Measurements from ENCODE around the gene ARHGAP24. TPM values are rescaled to one million over a fixed set of nuclear protein-coding genes. Genes with fewer than 3 reads are reported as not detected.

The ARHGAP24 gene
- total and polyA plus RNA-seq, 2 donors from 2014 or later, result 78.1 to 94.7 TPM

DNA sequence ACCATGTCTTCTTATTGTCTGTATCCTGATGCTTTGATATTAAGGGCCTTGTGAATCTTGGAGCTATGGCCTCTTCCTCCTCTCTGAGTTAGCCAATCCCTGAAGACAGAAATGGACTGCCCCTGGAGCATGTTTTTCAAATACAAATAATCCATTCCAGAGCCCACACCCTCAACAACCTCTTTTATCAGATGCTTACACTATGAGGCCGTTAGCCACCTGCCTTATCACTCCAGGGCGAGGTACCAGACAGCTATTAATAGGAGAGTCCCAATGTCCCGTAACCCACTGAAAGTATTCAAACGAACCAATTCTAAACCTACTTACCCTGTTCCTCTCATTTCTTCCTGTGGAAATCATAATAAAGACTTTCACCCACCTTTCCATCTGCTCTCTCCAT is 165.0 kb downstream of the ARHGAP24 start:
- no peaks in the 10 kb centered on the region for H3K4me1 ChIP-seq (ENCODE audit: control insufficient read depth in 2 of 3, insufficient read depth in 2 of 3, low read depth in 1 of 3, low read length in 3 of 3)

DNA sequence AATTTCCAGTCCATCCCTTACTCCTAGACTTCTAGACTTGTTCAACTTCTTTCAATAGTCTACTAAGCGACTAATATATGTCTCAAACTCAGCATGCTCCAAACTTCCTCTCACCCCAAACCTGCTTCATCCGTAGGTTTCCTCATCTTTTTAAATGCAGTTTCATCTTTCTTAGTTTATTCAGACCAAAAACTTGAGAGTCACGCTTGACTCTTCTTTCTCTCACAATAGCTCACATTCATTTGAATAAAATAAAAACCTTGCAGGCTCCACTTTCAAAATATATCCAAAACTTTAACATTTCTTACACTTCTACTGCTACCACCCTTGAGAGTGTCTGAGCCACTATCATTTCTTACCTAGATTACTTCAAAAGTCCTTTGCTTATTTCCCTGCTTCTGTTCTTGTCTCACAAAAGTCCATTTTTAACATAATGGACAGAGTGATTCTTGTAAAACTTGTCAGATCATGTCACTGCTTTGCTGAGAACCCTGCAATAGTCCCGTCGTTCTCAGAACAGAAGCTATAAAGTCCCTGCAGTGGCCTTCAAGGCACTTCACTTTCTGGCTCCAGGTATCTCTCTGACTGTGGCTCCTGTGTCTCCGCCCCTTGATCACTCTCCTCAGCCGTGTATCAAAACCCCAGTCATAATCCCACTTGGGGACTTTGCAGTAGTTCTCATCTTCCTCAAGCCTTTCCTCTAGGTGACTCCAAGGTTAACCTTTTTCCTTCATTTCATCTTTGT is 167.6 kb downstream of the ARHGAP24 start:
- Histone ChIP-seq H3K9me3 (ENCODE audit: control insufficient read depth in 2 of 3, insufficient read depth in 1 of 3, low read length in 3 of 3) (no peaks in the 10 kb centered on the region), H3K4me3 (ENCODE audit: low read length in 3 of 3) (no peak overlapping the region), H3K27me3 (ENCODE audit: control insufficient read depth, insufficient read depth, low read length) (no peaks in the 10 kb centered on the region), H3K9ac (ENCODE audit: low read length in 3 of 3) (no peak overlapping the region), H3K27ac (ENCODE audit: low read depth in 2 of 2, low read length in 2 of 2) (no peak overlapping the region), H3K36me3 (ENCODE audit: control insufficient read depth in 2 of 3, insufficient read depth in 3 of 3, low read length in 3 of 3) (no peaks in the 10 kb centered on the region), H3K4me1 (ENCODE audit: control insufficient read depth in 2 of 3, insufficient read depth in 2 of 3, low read depth in 1 of 3, low read length in 3 of 3) (no peaks in the 10 kb centered on the region)
- TF ChIP-seq, protein P1, sequence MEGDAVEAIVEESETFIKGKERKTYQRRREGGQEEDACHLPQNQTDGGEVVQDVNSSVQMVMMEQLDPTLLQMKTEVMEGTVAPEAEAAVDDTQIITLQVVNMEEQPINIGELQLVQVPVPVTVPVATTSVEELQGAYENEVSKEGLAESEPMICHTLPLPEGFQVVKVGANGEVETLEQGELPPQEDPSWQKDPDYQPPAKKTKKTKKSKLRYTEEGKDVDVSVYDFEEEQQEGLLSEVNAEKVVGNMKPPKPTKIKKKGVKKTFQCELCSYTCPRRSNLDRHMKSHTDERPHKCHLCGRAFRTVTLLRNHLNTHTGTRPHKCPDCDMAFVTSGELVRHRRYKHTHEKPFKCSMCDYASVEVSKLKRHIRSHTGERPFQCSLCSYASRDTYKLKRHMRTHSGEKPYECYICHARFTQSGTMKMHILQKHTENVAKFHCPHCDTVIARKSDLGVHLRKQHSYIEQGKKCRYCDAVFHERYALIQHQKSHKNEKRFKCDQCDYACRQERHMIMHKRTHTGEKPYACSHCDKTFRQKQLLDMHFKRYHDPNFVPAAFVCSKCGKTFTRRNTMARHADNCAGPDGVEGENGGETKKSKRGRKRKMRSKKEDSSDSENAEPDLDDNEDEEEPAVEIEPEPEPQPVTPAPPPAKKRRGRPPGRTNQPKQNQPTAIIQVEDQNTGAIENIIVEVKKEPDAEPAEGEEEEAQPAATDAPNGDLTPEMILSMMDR (IDR thresholded peaks at IDR 0.05; ENCODE audit: borderline replicate concordance, extremely low read depth, insufficient read depth), result no peak
- DNase-seq (no peak), FAIRE-seq (no peak)
- intact Hi-C loops (cut with DNase I), result no loop called here

More for the DNA sequence above, 165.0 kb downstream of the ARHGAP24 start:
- FAIRE-seq (no peak), DNase-seq (no peak)
- Histone ChIP-seq H3K27me3 (ENCODE audit: control insufficient read depth, insufficient read depth, low read length) (no peaks in the 10 kb centered on the region), H3K9me3 (ENCODE audit: control insufficient read depth in 2 of 3, insufficient read depth in 1 of 3, low read length in 3 of 3) (no peaks in the 10 kb centered on the region), H3K9ac (ENCODE audit: low read length in 3 of 3) (no peak overlapping the region), H3K27ac (ENCODE audit: low read depth in 2 of 2, low read length in 2 of 2) (no peak overlapping the region), H3K36me3 (ENCODE audit: control insufficient read depth in 2 of 3, insufficient read depth in 3 of 3, low read length in 3 of 3) (no peaks in the 10 kb centered on the region), H3K4me3 (ENCODE audit: low read length in 3 of 3) (no peak overlapping the region)
- TF ChIP-seq, protein P1 (IDR thresholded peaks at IDR 0.05; ENCODE audit: borderline replicate concordance, extremely low read depth, insufficient read depth), result no peak
- intact Hi-C loops (cut with DNase I), result no loop called here

DNA sequence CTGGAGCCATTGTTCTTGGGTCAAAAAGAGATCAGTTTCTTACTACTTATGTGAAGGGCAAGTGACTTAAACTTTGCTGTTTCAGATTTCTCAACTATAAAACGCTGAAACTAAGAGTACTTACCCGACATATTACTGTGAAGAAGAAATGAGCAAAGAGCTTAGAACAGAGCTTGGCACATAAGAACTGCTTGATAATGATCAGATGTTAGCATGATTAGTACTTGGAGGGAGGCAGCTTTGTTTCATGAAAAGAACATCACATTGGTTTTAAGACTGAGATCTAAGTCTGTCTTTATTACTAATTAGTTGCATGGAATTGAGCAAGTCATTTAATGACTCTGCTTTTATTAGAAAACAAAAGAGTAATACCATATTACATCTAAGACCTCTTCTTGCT is 169.1 kb downstream of the ARHGAP24 start:
- Histone ChIP-seq H3K36me3 (ENCODE audit: control insufficient read depth in 2 of 3, insufficient read depth in 3 of 3, low read length in 3 of 3) (no peaks in the 10 kb centered on the region), H3K9ac (ENCODE audit: low read length in 3 of 3) (no peak overlapping the region), H3K4me3 (ENCODE audit: low read length in 3 of 3) (no peak overlapping the region), H3K9me3 (ENCODE audit: control insufficient read depth in 2 of 3, insufficient read depth in 1 of 3, low read length in 3 of 3) (no peaks in the 10 kb centered on the region), H3K27ac (ENCODE audit: low read depth in 2 of 2, low read length in 2 of 2) (no peak overlapping the region), H3K27me3 (ENCODE audit: control insufficient read depth, insufficient read depth, low read length) (no peaks in the 10 kb centered on the region), H3K4me1 (ENCODE audit: control insufficient read depth in 2 of 3, insufficient read depth in 2 of 3, low read depth in 1 of 3, low read length in 3 of 3) (no peaks in the 10 kb centered on the region)
- TF ChIP-seq, protein P1 (IDR thresholded peaks at IDR 0.05; ENCODE audit: borderline replicate concordance, extremely low read depth, insufficient read depth), result no peak
- DNase-seq (no peak), FAIRE-seq (no peak)
- intact Hi-C loops (cut with DNase I), result no loop called here
